Endothelial cell of umbilical vein (primary cell): ENCODE data around the gene CACNA1A.

Source experiments
- EZH2 ChIP-seq: IDR thresholded peaks from 2 replicates; pipeline ENCODE4 v1.6.1; 2012; ENCODE audit warnings: borderline replicate concordance, low read depth, mild to moderate bottlenecking, moderate library complexity, low read length, inconsistent platforms; ENCODE audit not compliant: severe bottlenecking
- FOS ChIP-seq: IDR thresholded peaks from 2 replicates; pipeline ENCODE4 v1.6.1; 2011; ENCODE audit warnings: mild to moderate bottlenecking, low read length, moderate library complexity, borderline replicate concordance; ENCODE audit not compliant: insufficient read depth
- JUN ChIP-seq: IDR thresholded peaks from 2 replicates; pipeline ENCODE4 v1.6.1; 2011; ENCODE audit warnings: borderline replicate concordance, low read depth; ENCODE audit not compliant: insufficient read length, insufficient read depth
- POLR2A ChIP-seq: IDR thresholded peaks from 2 replicates; pipeline ENCODE4 v1.6.1; 2012; ENCODE audit warnings: low read depth, mild to moderate bottlenecking, control low read depth, low read length
- POLR2AphosphoS5 ChIP-seq: IDR thresholded peaks from 2 replicates; pipeline ENCODE4 v1.6.1; 2012; ENCODE audit warnings: low read depth, mild to moderate bottlenecking, control low read depth, low read length, moderate library complexity; ENCODE audit not compliant: insufficient read depth
- TF ChIP-seq, protein P1 (sequence below), 2 donors: IDR thresholded peaks; 1 replicate in 1 of 2; 2 replicates in 1 of 2; pipeline ENCODE4 v1.5.1; 2011; ENCODE audit warnings: low read length in 2 of 2, mild to moderate bottlenecking in 2 of 2, moderate library complexity in 2 of 2, control low read depth in 1 of 2, inconsistent platforms in 1 of 2, low read depth in 1 of 2; ENCODE audit not compliant: insufficient read depth in 1 of 2; ENCODE audit errors: extremely low read depth in 1 of 2
- TF ChIP-seq, protein P2 (sequence below): IDR thresholded peaks from 2 replicates; pipeline ENCODE4 v1.6.1; 2011; ENCODE audit not compliant: insufficient read depth, insufficient read length

DNA sequence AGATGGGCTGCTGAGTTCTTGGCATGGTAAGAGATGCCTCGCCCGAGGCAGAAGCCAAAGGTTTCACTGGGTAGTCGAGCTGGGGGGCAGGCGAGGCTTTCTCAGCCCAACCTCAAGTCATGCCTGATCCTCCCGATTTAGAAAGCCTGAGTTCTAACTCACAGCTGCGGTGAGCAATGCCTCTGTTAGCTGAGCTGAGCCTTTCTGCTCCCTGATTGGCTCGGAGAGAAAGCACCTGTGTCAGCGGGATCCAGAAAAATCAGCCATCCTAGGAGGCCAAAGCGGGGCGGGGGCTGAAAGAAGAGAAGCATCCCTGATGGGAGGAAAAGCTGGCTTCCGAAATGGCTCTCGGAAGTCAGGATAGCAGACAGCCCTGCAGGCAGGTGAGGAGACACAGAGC is 44.7 kb downstream of the CACNA1A start:
- TF ChIP-seq, protein P1, sequence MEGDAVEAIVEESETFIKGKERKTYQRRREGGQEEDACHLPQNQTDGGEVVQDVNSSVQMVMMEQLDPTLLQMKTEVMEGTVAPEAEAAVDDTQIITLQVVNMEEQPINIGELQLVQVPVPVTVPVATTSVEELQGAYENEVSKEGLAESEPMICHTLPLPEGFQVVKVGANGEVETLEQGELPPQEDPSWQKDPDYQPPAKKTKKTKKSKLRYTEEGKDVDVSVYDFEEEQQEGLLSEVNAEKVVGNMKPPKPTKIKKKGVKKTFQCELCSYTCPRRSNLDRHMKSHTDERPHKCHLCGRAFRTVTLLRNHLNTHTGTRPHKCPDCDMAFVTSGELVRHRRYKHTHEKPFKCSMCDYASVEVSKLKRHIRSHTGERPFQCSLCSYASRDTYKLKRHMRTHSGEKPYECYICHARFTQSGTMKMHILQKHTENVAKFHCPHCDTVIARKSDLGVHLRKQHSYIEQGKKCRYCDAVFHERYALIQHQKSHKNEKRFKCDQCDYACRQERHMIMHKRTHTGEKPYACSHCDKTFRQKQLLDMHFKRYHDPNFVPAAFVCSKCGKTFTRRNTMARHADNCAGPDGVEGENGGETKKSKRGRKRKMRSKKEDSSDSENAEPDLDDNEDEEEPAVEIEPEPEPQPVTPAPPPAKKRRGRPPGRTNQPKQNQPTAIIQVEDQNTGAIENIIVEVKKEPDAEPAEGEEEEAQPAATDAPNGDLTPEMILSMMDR (IDR thresholded peaks at IDR 0.05; ENCODE audit: extremely low read depth in 1 of 2, insufficient read depth in 1 of 2, low read depth in 1 of 2, low read length in 2 of 2): no peak
- TF ChIP-seq FOS (no peak), POLR2A (no peak), EZH2 (no peak), POLR2AphosphoS5 (no peak), JUN (no peak)
- TF ChIP-seq, protein P2, sequence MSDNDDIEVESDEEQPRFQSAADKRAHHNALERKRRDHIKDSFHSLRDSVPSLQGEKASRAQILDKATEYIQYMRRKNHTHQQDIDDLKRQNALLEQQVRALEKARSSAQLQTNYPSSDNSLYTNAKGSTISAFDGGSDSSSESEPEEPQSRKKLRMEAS: no peak
